Stimulated activated CD8-positive, alpha-beta memory T cell treated with anti-CD3 and anti-CD28 coated beads, Interleukin-2, amount 100 ng/mL, for 1 hour (primary cell): ENCODE measurements around the gene FAHD2A.
"Not testable (repeated sequence)": the region's sequence is repeated elsewhere in the genome, so short reads cannot be mapped to it uniquely, and the experiment has no call there.

ENCODE experiments used
- DNase-seq, 2 donors: peaks; one replicate each; pipeline ENCODE4 v3.0.0-alpha.2; 2020; ENCODE audit warnings: low read depth in 2 of 2

Gene FAHD2A

GRCh38 chr2:95402370-95403203, at the start of gene FAHD2A:
TSS of gene FAHD2A (plus strand) at chr2:95402708. CDS start at chr2:95405559, 2,851 bp downstream.
- peak; percentile 84 to 90 for DNase-seq

GRCh38 chr2:95353055-95353575, 49.4 kb upstream of the FAHD2A start:
- no peak for DNase-seq

- no peak for DNase-seq
These were observed 48.7 kb upstream of the FAHD2A start for GRCh38 chr2:95353613-95354468.

- no peak for DNase-seq
These were observed 48.0 kb upstream of the FAHD2A start for GRCh38 chr2:95354469-95354901.

GRCh38 chr2:95354925-95355324, 47.6 kb upstream of the FAHD2A start:
- no peak for DNase-seq

- not testable (repeated sequence) for DNase-seq
These were observed 47.0 kb upstream of the FAHD2A start for GRCh38 chr2:95355486-95355885.

GRCh38 chr2:95356821-95357700, 45.4 kb upstream of the FAHD2A start:
- DNase-seq: no peak

- no peak for DNase-seq
These were observed 44.7 kb upstream of the FAHD2A start for GRCh38 chr2:95357717-95358280.

- DNase-seq: no peak
These were observed 43.5 kb upstream of the FAHD2A start for GRCh38 chr2:95359031-95359430.

- DNase-seq: no peak
These were observed 43.0 kb upstream of the FAHD2A start for GRCh38 chr2:95359501-95359930.

GRCh38 chr2:95361216-95361980, 41.1 kb upstream of the FAHD2A start:
- no peak for DNase-seq

GRCh38 chr2:95362486-95362885, 40.0 kb upstream of the FAHD2A start:
- DNase-seq: no peak

- DNase-seq: no peak
These were observed 36.0 kb upstream of the FAHD2A start for GRCh38 chr2:95366514-95366913.

- DNase-seq: no peak
These were observed 30.2 kb upstream of the FAHD2A start for GRCh38 chr2:95372216-95372829.

GRCh38 chr2:95372845-95373244, 29.7 kb upstream of the FAHD2A start:
- DNase-seq: no peak

- DNase-seq: no peak
These were observed 28.5 kb upstream of the FAHD2A start for GRCh38 chr2:95374029-95374428.

- no peak for DNase-seq
These were observed 28.0 kb upstream of the FAHD2A start for GRCh38 chr2:95374451-95374920.

- DNase-seq: no peak
These were observed 27.5 kb upstream of the FAHD2A start for GRCh38 chr2:95374921-95375471.

- no peak for DNase-seq
These were observed 26.9 kb upstream of the FAHD2A start for GRCh38 chr2:95375532-95376150.
